GM10847 (cell line): ENCODE measurements around the gene IFNA4.

Experiments used
- POLR2A ChIP-seq: IDR thresholded peaks from 2 replicates; pipeline ENCODE4 v1.6.1; 2011; ENCODE audit not compliant: insufficient read length; ENCODE audit errors: extremely low read depth

The IFNA4 gene

DNA sequence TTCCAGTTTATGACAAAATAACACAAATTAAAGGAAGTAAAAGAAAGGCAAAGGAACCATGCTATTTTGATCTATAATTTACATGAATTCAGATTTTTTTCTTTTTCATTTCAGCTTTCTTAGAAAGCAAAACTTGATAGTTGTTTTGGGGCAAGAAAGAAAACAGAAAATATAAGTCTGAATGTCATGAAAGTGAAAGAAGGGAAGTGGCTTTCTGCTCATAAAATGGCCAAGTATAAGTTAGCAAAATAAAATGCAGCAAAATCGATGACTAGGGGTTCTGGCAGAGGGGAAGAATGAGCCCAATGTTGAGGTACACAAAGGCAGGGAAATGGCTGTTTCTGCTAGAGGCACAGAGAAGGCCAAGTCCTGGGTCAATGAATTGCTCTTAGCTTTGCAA, 42.8 kb downstream of the IFNA4 start:
- TF ChIP-seq POLR2A: no peak

DNA sequence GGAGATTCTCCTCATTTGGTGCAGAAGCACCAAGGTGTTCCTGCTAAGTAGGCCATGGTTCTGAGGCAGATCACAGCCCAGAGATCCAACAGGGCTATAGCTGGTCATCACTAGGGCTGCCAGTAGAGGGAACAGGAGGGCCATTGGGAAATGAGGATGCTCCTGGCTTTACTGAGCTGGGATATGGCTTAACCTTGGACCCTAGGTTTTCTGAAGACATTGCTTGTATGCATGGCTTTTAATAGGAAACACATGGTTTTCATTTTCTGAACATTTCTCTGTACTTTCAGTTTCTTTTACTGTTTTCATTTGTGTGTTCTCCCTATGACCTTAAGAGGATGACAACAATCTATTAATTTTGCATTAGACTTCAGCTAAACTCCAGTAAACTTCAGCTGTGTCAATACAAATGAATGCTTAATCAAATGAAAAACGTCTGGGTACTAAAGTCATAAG, 45.9 kb downstream of the IFNA4 start, which contains the start of gene IFNW1:
Gene IFNW1 (minus strand): TSS at position 406 of the 456 bp plus-strand sequence. CDS start 262 bp downstream, at position 144.
- TF ChIP-seq POLR2A: no peak

DNA sequence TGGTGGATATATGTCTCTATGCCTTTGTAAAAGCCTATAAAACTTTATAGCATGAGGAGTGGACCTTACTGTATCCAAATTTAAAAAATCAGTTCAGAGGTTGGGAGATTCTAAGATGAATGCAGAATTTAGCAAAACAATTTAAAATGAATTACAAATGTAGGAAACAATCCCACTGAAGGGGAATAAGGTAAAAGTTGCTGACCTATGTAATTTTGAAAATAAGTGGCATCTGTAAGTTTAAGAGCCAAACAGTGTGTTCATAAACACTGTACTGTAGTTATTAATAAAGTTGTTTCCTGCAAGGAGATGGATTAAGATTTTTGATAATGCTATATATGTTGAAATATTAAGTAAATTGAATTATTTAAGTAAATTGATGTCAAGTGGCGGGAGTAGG, 50.4 kb downstream of the IFNA4 start:
- TF ChIP-seq POLR2A: no peak
